ENCODE results near the gene TMEM151A. TPM values are rescaled to one million over a fixed set of nuclear protein-coding genes. Genes with fewer than 3 reads are reported as not detected.
A peak's percentile ranks its signal among the peaks of the same experiment; 100 is the strongest.
"Not testable (repeated sequence)": the region's sequence is repeated elsewhere in the genome, so short reads cannot be mapped to it uniquely, and the experiment has no call there.

TMEM151A gene
- polyA plus RNA-seq, 4 donors = 0.05 TPM; not detected in 3

GRCh38 chr11:66267039-66267378 is 24.7 kb upstream of the TMEM151A start:
- no peak for DNase-seq (ENCODE audit: low read depth in 4 of 4, low spot score in 3 of 4)

- peak; percentile 80 to 88 (median 82) for DNase-seq (ENCODE audit: low read depth in 4 of 4, low spot score in 3 of 4)
These were observed 24.1 kb upstream of the TMEM151A start for GRCh38 chr11:66267379-66268243.

DNA sequence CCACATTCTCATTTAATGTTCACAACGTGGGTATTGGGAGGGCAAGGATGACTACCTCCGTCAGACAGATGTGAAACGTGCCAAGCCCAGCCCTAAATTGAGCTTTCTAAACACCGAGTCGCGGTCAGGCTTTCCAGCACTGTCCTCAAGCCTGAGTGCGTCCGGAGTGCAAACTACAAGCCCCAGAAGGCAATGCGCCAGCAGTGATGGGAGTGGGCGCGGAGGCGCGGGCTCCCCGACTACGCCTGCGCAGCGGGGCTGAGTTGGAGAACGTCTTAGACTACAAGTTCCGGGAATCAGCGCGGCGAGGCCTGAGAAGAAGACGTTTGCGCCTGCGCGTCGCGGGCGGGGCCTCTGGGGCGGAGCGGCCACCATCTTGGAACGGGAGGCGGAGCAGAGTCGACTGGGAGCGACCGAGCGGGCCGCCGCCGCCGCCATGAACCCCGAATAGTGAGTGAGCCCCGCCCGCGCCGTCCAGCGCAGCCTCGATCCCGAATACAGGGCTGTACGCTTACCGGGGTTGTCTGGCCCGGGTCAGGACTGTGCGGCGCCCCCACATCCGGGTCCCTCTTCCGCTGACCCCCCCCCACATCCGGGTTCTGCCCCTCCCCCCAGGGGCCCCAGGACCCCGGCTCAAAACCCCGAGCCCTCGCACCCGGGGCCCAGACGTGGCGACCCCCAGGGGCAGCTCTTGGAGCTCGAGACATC is 23.3 kb upstream of the TMEM151A start, which contains the start of gene RAB1B:
Gene RAB1B (plus strand): TSS at position 396 of the 708 bp plus-strand sequence. CDS start 41 bp downstream, at position 437.
- DNase-seq (ENCODE audit: low read depth in 4 of 4, low spot score in 3 of 4) = peak; percentile 99 to 100 (median 100)

- no peak for DNase-seq (ENCODE audit: low read depth in 4 of 4, low spot score in 3 of 4)
These were observed 22.5 kb upstream of the TMEM151A start for GRCh38 chr11:66268952-66269905.

- no peak for DNase-seq (ENCODE audit: low read depth in 4 of 4, low spot score in 3 of 4)
These were observed 19.9 kb upstream of the TMEM151A start for GRCh38 chr11:66271816-66272215.

DNA sequence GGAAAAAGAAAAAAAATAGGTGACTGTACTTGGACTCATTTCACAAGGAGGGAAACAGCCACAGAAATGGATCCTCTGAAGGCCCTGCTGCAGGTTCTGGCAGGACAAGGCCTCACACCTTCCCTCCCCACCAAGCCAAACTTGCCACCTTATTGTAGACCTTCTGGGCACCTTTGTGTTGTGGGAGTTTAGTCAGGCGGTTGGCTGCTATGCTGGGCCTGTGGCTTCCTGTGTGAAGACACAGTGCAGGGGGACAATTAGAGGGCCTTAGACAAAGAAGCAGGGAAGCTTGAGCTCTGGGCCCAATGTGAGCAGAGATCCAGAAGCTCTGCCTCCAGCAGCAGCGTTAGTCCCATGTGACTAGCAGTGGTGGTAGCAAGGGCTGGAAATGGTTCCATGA is 19.1 kb upstream of the TMEM151A start:
- DNase-seq (ENCODE audit: low read depth in 4 of 4, low spot score in 3 of 4) = no peak

- DNase-seq (ENCODE audit: low read depth in 4 of 4, low spot score in 3 of 4) = no peak
These were observed 17.5 kb upstream of the TMEM151A start for GRCh38 chr11:66274219-66274618.

- no peak for DNase-seq (ENCODE audit: low read depth in 4 of 4, low spot score in 3 of 4)
These were observed 16.3 kb upstream of the TMEM151A start for GRCh38 chr11:66275396-66275795.

- no peak for DNase-seq (ENCODE audit: low read depth in 4 of 4, low spot score in 3 of 4)
These were observed 15.6 kb upstream of the TMEM151A start for GRCh38 chr11:66275984-66276612.

DNA sequence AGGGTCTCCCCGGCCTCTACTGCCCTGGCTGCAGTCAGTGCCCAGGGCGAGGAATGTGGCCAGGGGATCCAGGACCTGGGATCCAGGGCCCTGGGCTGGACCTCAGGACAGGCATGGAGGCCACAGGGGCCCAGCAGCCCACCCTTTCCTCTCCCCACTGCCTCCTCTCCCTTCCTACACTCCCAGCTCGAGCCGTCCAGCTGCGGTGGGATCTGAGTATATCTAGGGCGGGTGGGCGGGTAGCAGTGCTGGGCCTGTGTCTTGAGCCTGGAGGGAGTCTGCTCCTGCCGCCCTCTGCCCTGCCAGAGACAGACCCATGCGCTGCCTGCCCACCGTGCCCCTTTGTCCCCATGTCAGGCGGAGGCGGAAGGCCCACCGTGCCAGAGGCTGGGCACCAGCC is 15.1 kb upstream of the TMEM151A start:
- DNase-seq (ENCODE audit: low read depth in 4 of 4, low spot score in 3 of 4) = not testable (repeated sequence)

DNA sequence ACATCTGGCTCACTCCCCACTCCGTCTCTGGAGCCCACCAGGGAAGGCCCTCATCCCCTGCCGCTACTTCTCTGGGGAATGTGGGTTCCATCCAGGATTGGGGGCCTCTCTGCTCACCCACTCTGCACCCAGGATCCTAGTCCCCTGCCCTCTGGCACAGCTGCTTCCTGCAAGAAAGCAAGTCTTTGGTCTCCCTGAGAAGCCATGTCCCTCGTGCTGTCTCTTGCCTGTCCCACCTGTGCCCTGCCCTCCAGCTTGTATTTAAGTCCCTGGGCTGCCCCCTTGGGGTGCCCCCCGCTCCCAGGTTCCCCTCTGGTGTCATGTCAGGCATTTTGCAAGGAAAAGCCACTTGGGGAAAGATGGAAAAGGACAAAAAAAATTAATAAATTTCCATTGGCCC is 14.6 kb upstream of the TMEM151A start:
- DNase-seq (ENCODE audit: low read depth in 4 of 4, low spot score in 3 of 4) = not testable (repeated sequence)

DNA sequence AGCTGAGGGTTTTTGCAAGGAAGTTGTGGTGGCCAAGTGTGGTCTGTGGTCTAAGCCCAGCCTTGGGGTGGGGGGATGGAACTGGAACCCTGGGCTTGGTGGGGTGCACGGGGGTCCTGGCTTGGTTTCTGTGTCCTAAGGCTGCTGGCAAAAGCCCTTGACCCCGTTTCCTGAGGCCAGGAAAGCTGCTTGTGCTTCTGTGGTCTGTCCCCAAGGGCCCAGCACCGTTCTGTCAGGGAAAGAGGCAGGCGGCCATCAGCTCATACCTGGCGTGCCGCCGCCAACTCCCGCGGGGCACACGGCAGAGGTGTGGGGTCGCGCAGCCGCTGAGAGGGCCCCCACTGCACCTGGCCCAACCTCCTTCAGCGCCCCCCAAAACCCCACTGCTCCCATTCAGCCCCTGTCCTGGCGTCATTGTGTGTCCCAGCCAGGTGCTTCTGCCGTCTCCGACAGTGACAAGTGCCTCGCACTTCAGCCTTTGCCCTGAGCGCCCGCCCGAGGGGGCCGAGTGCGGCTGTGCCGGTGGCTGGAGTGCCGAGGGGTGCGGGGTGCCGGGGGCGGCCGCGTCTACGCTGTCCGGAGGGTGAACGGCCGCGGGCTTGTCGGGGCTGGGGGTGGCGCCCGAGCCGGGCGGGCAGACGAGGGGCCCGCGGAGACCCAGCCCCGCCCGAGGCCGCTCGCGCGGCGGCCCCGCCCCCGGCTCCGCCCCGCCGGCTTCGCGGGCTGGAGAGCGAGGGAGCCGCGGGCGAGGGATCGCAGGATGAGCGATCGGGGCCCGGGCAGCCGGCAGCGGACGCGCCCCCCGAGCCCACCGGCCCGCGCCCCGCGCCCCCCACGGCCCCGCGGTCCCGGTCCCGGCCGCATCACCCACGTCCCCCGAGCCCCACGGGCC is 14.0 kb upstream of the TMEM151A start, which contains the start of gene CNIH2:
Gene CNIH2 (plus strand): TSS at position 705 of the 892 bp plus-strand sequence. CDS start 282 bp downstream, outside the sequence.
- no peak for DNase-seq (ENCODE audit: low read depth in 4 of 4, low spot score in 3 of 4)

DNA sequence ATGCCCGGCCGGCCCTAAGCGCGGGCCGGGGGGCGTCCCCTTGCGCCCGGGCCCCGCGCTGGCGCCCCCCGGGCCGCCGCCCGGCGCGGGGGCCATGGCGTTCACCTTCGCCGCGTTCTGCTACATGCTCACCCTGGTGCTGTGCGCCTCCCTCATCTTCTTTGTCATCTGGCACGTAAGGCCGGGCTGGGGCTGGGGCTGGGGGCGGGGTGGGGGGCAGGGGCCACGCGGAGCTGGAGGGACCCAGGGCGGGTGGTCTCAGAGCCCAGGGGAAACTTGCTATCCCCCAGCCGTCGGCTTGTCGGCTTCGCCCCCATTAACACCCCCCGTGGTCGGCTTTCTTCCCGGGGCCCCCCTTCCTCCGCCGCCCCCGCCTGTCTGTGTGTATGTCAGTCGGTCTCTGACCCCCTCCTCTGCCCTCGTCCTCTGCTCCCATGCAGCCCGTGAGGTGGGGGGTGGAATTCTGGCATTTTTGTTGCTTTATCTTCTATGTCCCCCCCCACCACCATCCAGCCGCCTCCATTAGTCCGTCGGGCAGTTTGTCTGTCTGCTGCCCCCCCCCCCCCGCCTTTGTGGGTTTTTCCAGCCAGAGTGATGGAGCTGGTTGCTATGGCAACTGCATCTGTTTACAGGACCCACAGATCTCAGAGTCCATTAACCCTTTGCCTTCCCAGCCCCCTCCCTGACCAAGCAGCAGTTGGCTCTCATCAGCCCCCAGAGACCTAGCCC is 13.2 kb upstream of the TMEM151A start:
- no peak for DNase-seq (ENCODE audit: low read depth in 4 of 4, low spot score in 3 of 4)

- DNase-seq (ENCODE audit: low read depth in 4 of 4, low spot score in 3 of 4) = no peak
These were observed 12.5 kb upstream of the TMEM151A start for GRCh38 chr11:66279092-66279734.

GRCh38 chr11:66280428-66280827 is 11.3 kb upstream of the TMEM151A start:
- DNase-seq (ENCODE audit: low read depth in 4 of 4, low spot score in 3 of 4) = no peak

GRCh38 chr11:66281001-66281400 is 10.7 kb upstream of the TMEM151A start:
- no peak for DNase-seq (ENCODE audit: low read depth in 4 of 4, low spot score in 3 of 4)

- no peak for DNase-seq (ENCODE audit: low read depth in 4 of 4, low spot score in 3 of 4)
These were observed 9.8 kb upstream of the TMEM151A start for GRCh38 chr11:66281776-66282467.
